Neural cell (in vitro differentiated cells): ENCODE measurements around the gene RPL36AL. TPM values are rescaled to one million over a fixed set of nuclear protein-coding genes. Genes with fewer than 3 reads are reported as not detected.

ENCODE experiments used
- H2AFZ ChIP-seq: fragments of 200-600, 300-800 bp; sonication (generic), shearing (Covaris generic); 2 replicates; pipeline ENCODE4 v1.6.0; 2014; ENCODE audit warnings: low read depth, mild to moderate bottlenecking, antibody characterized with exemption, low read length, moderate library complexity
- H3F3A ChIP-seq: fragments of 200-600 bp; shearing (Covaris generic); 2 replicates; pipeline ENCODE4 v1.6.1; 2016; ENCODE audit warnings: mild to moderate bottlenecking, moderate library complexity, mixed read lengths, antibody characterized with exemption, low read length; ENCODE audit not compliant: insufficient read depth, poor library complexity, severe bottlenecking
- H3K27ac ChIP-seq: fragments of 200-600, 300-800 bp; sonication (generic), shearing (Covaris generic); 2 replicates; pipeline ENCODE4 v1.5.1; 2014; ENCODE audit warnings: mild to moderate bottlenecking, low read length, moderate library complexity
- H3K27me3 ChIP-seq: fragments of 300-800, 200-600 bp; sonication (generic), shearing (Covaris generic); 2 replicates; pipeline ENCODE4 v1.6.0; 2014; ENCODE audit warnings: mild to moderate bottlenecking, low read depth, low read length, moderate library complexity; ENCODE audit not compliant: insufficient read depth
- H3K36me3 ChIP-seq: fragments of 300-800, 200-600 bp; sonication (generic), shearing (Covaris generic); 2 replicates; pipeline ENCODE4 v1.5.1; 2014; ENCODE audit warnings: mild to moderate bottlenecking, antibody characterized with exemption, low read length, moderate library complexity; ENCODE audit not compliant: insufficient read depth
- H3K4me2 ChIP-seq: fragments of 300-800, 200-600 bp; sonication (generic), shearing (Covaris generic); 2 replicates; pipeline ENCODE4 v1.6.0; 2014; ENCODE audit warnings: mild to moderate bottlenecking, low read length
- H3K4me3 ChIP-seq: fragments of 300-800, 200-600 bp; sonication (generic), shearing (Covaris generic); 2 replicates; pipeline ENCODE4 v1.5.1; 2014; ENCODE audit warnings: mild to moderate bottlenecking, low read length, moderate library complexity
- H3K79me2 ChIP-seq: fragments of 200-600 bp; shearing (Covaris generic); replicated peaks from 2 replicates; pipeline ENCODE4 v1.6.0; 2014; ENCODE audit warnings: mild to moderate bottlenecking, low read length, moderate library complexity; ENCODE audit not compliant: insufficient read depth
- H3K9ac ChIP-seq: fragments of 300-800, 200-600 bp; sonication (generic), shearing (Covaris generic); 2 replicates; pipeline ENCODE4 v1.6.1; 2016; ENCODE audit warnings: mild to moderate bottlenecking, low read length, mixed read lengths
- H3K9me2 ChIP-seq: fragments of 200-600 bp; shearing (Covaris generic); 2 replicates; pipeline ENCODE4 v1.6.1; 2016; ENCODE audit warnings: mild to moderate bottlenecking, low read length, mixed read lengths; ENCODE audit not compliant: insufficient read depth
- H3K9me3 ChIP-seq: fragments of 200-600, 300-800 bp; sonication (generic), shearing (Covaris generic); 2 replicates; pipeline ENCODE4 v1.6.1; 2016; ENCODE audit warnings: mild to moderate bottlenecking, mixed run types, low read length, moderate library complexity, mixed read lengths
- H4K20me1 ChIP-seq: fragments of 200-600 bp; shearing (Covaris generic); 2 replicates; pipeline ENCODE4 v1.6.1; 2016; ENCODE audit warnings: mild to moderate bottlenecking, mixed run types; ENCODE audit not compliant: insufficient read depth
- CTCF ChIP-seq: fragments of 450-650 bp; IDR thresholded peaks from 2 replicates; pipeline ENCODE4 v1.5.1; 2014; ENCODE audit warnings: antibody characterized with exemption, mild to moderate bottlenecking, moderate library complexity; ENCODE audit not compliant: poor library complexity, severe bottlenecking
- EP300 ChIP-seq: fragments of 450-650 bp; conservative IDR thresholded peaks from 2 replicates; pipeline ENCODE4 v1.6.1; 2014; ENCODE audit warnings: antibody characterized with exemption, mild to moderate bottlenecking, moderate library complexity; ENCODE audit not compliant: poor library complexity, severe bottlenecking
- EZH2 ChIP-seq: fragments of 200-600, 300-800 bp; shearing (Covaris generic), sonication (generic); IDR thresholded peaks from 2 replicates; pipeline ENCODE4 v1.6.1; 2014; ENCODE audit warnings: antibody characterized with exemption, low read length, borderline replicate concordance, mild to moderate bottlenecking; ENCODE audit not compliant: insufficient read depth, poor library complexity, severe bottlenecking
- MXI1 ChIP-seq: fragments of 450-650 bp; conservative IDR thresholded peaks from 2 replicates; pipeline ENCODE4 v1.6.1; 2014; ENCODE audit warnings: antibody characterized with exemption, mild to moderate bottlenecking; ENCODE audit not compliant: poor library complexity, severe bottlenecking
- POLR2AphosphoS5 ChIP-seq: IDR thresholded peaks from 2 replicates; pipeline ENCODE4 v1.6.1; 2012
- RAD21 ChIP-seq: fragments of 450-650 bp; conservative IDR thresholded peaks from 2 replicates; pipeline ENCODE4 v1.6.1; 2014; ENCODE audit warnings: antibody characterized with exemption, mild to moderate bottlenecking, moderate library complexity
- SMC3 ChIP-seq: fragments of 450-650 bp; conservative IDR thresholded peaks from 2 replicates; pipeline ENCODE4 v1.6.1; 2014; ENCODE audit warnings: antibody characterized with exemption, mild to moderate bottlenecking, moderate library complexity; ENCODE audit not compliant: poor library complexity
- TAF1 ChIP-seq: IDR thresholded peaks from 2 replicates; pipeline ENCODE4 v1.6.1; 2012; ENCODE audit warnings: low read depth
- polyA plus RNA-seq: library from polyadenylated mRNA; depleted of rRNA; stranded (reverse); fragments of >200 nt; gene quantifications from 2 replicates; pipeline ENCODE4 v1.2.3, GENCODE V29; 2014
- TF ChIP-seq, protein P1 (sequence below): IDR thresholded peaks from 2 replicates; pipeline ENCODE4 v1.6.1; 2012; ENCODE audit warnings: borderline replicate concordance

RPL36AL gene
- polyA plus RNA-seq, 1 donor from 2014 or later = 147 TPM

- Histone ChIP-seq H3K9me3 (no peaks in the 10 kb centered on the region), H3K9me2 (no peaks in the 10 kb centered on the region), H2AFZ (no peak overlapping the region), H3K27ac (no peak overlapping the region), H3K27me3 (no peaks in the 10 kb centered on the region), H3K4me3 (peak overlapping the region; percentile 96), H3K79me2 (peaks cover 53% of the 10 kb centered on the region), H3F3A (peaks cover 3% of the 10 kb centered on the region), H4K20me1 (no peaks in the 10 kb centered on the region), H3K9ac (no peak overlapping the region), H3K36me3 (peaks cover under 1% of the 10 kb centered on the region), H3K4me2 (peak overlapping the region; percentile 86)
- TF ChIP-seq MXI1 = no peak
- TF ChIP-seq EP300 = no peak
- TF ChIP-seq, protein P1, sequence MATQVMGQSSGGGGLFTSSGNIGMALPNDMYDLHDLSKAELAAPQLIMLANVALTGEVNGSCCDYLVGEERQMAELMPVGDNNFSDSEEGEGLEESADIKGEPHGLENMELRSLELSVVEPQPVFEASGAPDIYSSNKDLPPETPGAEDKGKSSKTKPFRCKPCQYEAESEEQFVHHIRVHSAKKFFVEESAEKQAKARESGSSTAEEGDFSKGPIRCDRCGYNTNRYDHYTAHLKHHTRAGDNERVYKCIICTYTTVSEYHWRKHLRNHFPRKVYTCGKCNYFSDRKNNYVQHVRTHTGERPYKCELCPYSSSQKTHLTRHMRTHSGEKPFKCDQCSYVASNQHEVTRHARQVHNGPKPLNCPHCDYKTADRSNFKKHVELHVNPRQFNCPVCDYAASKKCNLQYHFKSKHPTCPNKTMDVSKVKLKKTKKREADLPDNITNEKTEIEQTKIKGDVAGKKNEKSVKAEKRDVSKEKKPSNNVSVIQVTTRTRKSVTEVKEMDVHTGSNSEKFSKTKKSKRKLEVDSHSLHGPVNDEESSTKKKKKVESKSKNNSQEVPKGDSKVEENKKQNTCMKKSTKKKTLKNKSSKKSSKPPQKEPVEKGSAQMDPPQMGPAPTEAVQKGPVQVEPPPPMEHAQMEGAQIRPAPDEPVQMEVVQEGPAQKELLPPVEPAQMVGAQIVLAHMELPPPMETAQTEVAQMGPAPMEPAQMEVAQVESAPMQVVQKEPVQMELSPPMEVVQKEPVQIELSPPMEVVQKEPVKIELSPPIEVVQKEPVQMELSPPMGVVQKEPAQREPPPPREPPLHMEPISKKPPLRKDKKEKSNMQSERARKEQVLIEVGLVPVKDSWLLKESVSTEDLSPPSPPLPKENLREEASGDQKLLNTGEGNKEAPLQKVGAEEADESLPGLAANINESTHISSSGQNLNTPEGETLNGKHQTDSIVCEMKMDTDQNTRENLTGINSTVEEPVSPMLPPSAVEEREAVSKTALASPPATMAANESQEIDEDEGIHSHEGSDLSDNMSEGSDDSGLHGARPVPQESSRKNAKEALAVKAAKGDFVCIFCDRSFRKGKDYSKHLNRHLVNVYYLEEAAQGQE = no peak
- TF ChIP-seq CTCF = no peak
- no peak for TF ChIP-seq RAD21
- TF ChIP-seq SMC3 = no peak
- TF ChIP-seq EZH2 = no peak
- TF ChIP-seq TAF1 = no peak
- no peak for TF ChIP-seq POLR2AphosphoS5
Measured at GRCh38 chr14:49623387-49623786, 3.0 kb upstream of the RPL36AL start.

- Histone ChIP-seq H3K27me3 (no peaks in the 10 kb centered on the region), H3K9ac (no peak overlapping the region), H3K27ac (no peak overlapping the region), H3F3A (peaks cover 3% of the 10 kb centered on the region), H3K36me3 (peaks cover 13% of the 10 kb centered on the region), H3K9me2 (no peaks in the 10 kb centered on the region), H3K4me2 (peak overlapping the region; percentile 86), H3K9me3 (no peaks in the 10 kb centered on the region), H2AFZ (no peak overlapping the region), H3K4me3 (peak overlapping the region; percentile 96), H3K79me2 (peaks cover 54% of the 10 kb centered on the region), H4K20me1 (no peaks in the 10 kb centered on the region)
- TF ChIP-seq EZH2 (no peak), MXI1 (no peak), TAF1 (no peak), CTCF (no peak), EP300 (no peak), POLR2AphosphoS5 (no peak), RAD21 (no peak), SMC3 (no peak)
- TF ChIP-seq, protein P1 = no peak
Measured at GRCh38 chr14:49622022-49622607, 1.7 kb upstream of the RPL36AL start.
